Stimulated activated CD4-positive, alpha-beta T cell treated with anti-CD3 and anti-CD28 coated beads, Interleukin-12 subunit alpha, Interleukin-12 subunit beta, amount 100 ng/mL, for 24 hours (primary cell): Measurements from ENCODE around the gene FOLR1.
"Not testable (repeated sequence)": the region's sequence is repeated elsewhere in the genome, so short reads cannot be mapped to it uniquely, and the experiment has no call there.

Experiments
- DNase-seq, 2 experiments: peaks; one replicate each; pipeline ENCODE4 v3.0.0-alpha.2; 2020; ENCODE audit warnings: low read depth in 2 of 2

Gene FOLR1

DNA sequence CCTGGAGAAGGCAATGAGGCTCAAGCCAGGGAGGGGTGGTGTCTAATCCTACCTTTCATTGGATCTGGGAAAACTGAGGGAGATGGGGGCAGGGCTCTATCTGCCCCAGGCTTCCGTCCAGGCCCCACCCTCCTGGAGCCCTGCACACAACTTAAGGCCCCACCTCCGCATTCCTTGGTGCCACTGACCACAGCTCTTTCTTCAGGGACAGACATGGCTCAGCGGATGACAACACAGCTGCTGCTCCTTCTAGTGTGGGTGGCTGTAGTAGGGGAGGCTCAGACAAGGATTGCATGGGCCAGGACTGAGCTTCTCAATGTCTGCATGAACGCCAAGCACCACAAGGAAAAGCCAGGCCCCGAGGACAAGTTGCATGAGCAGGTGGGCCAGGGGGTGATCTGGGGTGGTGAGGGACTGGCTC is at the start of gene FOLR1:
Gene FOLR1, plus strand, starts transcription at position 180 of the 421 bp plus-strand sequence. Its CDS starts 34 bp downstream, at position 214.
- DNase-seq = no peak

DNA sequence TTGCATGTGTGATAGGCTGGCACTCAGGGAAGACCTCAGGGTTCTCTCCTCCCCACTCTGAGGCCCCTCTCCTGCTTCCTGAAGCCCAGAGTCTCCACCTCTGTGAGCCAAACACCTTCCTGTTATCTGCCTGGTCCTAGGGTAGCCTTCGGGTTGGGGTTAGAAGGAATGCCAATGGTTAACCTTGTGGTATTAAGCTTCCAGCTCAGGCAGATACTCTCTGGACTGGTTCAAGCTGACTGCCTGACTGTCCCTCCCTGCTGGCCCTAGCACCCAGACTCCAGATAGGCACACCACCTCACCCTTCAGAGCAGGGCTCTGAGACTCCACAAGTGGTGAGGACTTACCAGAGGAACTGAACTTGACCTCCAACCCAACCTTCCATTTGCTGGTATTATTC is 49.4 kb upstream of the FOLR1 start:
- DNase-seq = not testable (repeated sequence)

GRCh38 chr11:72144807-72145565 is 47.0 kb upstream of the FOLR1 start:
- no peak for DNase-seq

DNA sequence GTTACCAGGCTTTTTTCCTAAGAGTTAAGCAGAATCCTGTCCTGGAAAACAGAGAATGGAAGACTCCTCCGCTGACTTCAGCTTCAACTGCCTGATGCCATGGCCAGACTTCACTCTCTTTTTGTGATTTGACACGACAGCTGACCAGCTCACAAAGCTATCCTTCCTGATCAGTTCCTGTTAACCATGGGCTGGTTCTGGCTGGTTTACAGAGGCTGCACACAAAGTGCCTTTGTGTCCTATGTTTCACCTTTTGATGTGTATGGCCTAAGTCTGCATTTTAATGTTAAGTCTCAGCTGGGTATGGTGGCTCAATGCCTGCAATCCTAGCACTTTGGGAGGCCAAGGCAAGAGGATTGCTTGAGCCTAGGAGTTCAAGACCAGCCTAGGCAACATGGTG is 45.3 kb upstream of the FOLR1 start:
- no peak for DNase-seq

DNA sequence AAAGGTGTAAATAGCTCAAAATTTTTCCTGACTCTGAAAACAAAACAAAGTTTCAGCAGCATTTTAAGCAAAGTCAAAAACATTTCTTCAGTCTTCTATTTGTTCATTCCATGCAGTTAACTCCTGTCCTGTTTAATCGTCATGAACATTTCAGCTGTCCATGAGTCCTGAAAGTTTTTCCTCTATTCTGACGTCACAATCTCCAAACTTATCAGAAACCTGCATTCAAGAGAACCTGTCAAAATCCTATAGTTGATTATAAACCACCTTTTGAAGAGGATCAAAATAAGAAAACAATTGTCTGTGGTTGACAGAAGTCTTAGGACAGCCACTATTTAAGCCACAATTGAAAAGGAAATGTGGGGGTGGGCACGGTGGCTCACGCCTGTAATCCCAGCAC is 41.1 kb upstream of the FOLR1 start:
- no peak for DNase-seq

DNA sequence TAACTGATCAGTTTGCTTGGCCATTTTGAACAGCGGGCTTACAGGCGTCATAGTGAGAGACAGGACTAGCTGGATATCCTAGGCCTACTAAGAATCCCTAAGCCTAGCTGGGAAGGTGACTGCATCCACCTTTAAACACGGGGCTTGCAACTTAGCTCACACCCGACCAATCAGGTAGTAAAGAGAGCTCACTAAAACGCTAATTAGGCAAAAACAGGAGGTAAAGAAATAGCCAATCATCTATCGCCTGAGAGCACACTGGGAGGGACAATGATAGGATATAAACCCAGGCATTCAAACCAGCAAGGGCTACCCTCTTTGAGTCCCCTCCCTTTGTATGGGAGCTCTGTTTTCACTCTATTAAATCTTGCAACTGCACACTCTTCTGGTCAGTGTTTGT is 38.1 kb upstream of the FOLR1 start:
- not testable (repeated sequence) for DNase-seq

GRCh38 chr11:72154816-72155215 is 37.1 kb upstream of the FOLR1 start:
- no peak for DNase-seq

DNA sequence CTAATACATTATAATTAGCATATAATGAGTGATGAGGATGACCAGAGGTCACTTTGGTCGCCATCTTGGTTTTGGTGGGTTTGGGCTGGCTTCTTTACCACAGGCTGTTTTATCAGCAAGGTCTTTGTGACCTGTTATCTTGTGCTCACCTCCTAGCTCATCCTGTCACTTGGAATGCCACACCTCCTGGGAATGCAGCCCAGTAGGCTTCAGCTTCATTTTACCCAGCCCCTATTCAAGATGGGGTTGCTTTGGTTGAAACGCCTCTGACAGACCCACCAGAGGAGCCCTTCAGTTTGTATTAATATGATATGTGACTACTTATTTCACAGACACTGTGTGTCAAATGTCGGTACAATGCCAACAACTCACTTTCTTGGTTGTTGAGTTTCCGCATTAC is 36.2 kb upstream of the FOLR1 start:
- DNase-seq = no peak

DNA sequence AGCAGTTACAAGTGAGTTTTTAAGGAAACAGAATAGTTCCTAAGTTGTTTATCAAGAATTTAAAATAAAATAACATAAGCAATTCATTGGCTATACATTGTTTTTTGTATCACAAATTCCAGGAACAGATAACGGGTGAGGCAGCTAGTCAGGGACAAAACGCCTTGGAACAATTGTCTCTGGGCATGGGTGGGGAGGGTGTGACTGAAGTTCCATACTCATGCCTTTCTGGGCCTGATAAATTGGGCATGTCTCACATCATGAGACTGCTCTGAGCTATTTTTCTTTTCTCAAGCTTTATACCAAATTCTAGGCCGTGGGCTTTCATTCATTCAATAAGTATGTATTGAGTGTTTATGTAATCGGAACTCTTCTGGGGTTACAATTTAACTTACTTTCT is 34.8 kb upstream of the FOLR1 start:
- no peak for DNase-seq

- no peak for DNase-seq
Observed at GRCh38 chr11:72160319-72160718, 31.6 kb upstream of the FOLR1 start.

DNA sequence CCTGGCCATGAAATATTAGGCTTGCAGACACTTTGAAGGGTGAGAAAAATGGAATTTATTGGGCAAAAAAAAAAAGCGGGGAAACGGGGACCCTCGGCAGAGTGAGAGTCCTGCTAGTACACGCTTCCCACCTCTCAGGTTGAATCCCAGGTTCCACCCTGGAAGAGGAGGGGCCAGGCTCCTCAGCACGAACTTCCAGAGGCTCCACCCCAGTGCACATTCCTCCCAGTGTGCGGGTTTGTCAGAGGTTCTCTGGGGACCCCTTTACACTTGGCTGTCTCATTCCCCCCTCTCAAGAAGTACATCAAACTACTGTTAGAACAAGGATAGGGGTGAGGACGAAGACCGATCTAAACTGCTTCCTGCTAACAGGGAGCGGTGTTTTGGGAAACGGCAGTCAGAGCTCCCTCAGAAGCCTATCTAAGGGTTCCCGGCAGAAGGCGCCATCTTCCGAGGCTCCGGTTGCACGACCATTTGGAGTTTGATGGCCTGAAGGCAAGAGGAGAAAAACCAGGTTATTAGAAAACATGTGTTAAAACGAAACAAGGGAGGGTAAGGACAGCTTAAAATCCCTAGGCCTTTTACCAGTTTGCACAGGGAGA is 28.9 kb upstream of the FOLR1 start:
- DNase-seq = no peak

DNA sequence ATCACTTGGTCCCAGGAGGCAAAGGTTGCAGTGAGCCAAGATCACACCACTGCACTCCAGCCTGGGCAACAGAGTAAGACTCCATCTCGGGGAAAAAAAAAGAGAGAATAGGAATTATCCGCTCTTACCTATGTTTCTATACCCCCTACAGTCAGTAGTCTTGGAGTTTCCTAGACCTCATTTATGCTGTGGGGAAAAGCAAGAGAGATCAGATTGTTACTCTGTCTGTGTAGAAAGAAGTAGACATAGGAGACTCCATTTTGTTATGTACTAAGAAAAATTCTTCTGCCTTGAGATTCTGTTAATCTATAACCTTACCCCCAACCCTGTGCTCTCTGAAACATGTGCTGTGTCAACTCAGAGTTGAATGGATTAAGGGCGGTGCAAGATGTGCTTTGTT is 27.8 kb upstream of the FOLR1 start:
- not testable (repeated sequence) for DNase-seq

DNA sequence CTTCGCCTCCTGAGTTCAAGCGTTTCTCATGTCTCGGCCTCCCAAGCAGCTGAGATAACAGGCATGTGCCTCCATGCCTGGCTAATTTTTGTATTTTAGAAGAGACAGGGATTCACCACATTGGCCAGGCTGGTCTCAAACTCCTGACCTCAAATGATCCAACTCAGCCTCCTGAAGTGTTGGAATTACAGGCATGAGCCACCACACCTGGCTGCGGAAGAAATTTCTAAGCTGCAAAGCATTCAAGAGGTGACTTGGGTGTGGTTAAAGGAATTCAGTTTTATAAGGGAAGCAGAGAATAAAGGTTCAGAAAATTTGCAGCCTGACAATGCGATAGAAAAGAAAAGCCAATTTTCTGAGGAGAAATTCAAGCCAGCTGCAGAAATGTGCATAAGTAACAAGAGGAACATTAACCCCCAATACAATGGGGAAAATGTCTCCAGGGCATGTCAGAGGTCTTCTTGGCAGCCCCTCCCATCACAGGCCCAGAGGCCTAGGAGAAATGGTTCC is 22.8 kb upstream of the FOLR1 start:
- DNase-seq = not testable (repeated sequence)

DNA sequence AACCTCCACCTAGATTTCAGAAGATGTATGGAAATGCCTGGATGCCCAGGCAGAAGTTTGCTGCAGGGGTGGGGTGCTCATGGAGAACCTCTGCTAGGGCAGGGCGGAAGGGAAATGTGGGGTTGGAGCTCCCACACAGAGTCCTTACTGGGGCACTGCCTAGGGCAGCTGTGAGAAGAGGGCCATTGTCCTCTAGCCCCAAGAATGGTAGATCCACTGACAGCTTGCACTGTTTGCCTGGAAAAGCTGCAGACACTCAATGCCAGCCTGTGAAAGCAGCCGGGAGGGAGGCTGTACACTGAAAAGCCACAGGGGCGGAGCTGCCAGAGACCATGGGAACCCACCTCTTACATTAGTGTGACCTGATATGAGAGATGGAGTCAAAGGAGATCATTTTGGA is 22.2 kb upstream of the FOLR1 start:
- not testable (repeated sequence) for DNase-seq

- not testable (repeated sequence) for DNase-seq
Observed at GRCh38 chr11:72172043-72172442, 19.9 kb upstream of the FOLR1 start.

- DNase-seq = no peak
Observed at GRCh38 chr11:72173291-72173690, 18.6 kb upstream of the FOLR1 start.

DNA sequence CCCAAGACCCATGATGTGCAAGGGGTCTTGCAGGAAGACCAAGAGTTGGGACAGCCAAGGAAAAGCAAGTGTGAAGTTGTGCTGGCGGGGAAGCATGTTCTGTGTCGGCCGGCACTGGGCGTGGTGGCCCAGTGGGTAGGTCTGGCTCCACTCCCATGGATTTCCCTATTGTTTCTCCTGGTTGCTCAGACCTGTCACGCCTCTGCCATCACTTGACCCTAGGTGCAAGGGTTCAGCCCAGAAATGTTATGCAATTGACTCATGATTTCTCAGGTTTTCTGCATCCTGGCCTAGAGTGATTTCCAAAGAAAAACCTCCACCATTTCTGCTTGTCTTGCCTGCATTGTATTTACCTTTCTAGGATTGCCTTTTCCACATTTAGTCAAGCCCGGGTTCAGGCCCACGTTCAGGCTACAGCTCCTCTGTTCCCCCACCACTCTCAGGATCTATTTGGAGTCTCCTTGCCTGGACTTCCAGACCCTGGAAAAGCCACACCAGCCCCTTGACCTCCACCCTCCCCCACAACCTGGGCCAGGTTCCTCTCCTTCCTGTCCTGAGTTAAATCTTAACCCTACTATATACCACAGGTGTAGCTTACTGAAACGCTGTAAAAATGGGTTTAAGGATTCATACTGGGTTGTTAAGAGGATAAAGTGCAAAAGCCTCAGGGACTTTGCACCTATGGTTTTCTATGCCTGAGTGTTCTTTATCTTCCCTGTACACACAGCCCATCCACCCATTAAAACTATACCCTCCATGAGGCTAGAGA is 17.5 kb upstream of the FOLR1 start:
- DNase-seq = no peak

- DNase-seq = no peak
Observed at GRCh38 chr11:72177656-72178055, 14.3 kb upstream of the FOLR1 start.

- no peak for DNase-seq
Observed at GRCh38 chr11:72179049-72179803, 12.7 kb upstream of the FOLR1 start.

GRCh38 chr11:72179804-72180396 is 12.0 kb upstream of the FOLR1 start:
- DNase-seq = no peak

- not testable (repeated sequence) for DNase-seq
Observed at GRCh38 chr11:72180892-72181552, 10.9 kb upstream of the FOLR1 start.
